GM18867 (cell line): Measurements from ENCODE around the gene KIRREL3.

Experiments used
- ATAC-seq: cut with Tn5 transposase; IDR thresholded peaks from one replicate; pipeline ENCODE4 v1.9.1; 2021; ENCODE audit warnings: mild to moderate bottlenecking, moderate library complexity; ENCODE audit not compliant: unreplicated experiment

Gene KIRREL3

GRCh38 chr11:126748100-126748791, 252.3 kb downstream of the KIRREL3 start:
- ATAC-seq, result no peak

- ATAC-seq, result no peak
These were observed 253.3 kb downstream of the KIRREL3 start for GRCh38 chr11:126747315-126747714.

DNA sequence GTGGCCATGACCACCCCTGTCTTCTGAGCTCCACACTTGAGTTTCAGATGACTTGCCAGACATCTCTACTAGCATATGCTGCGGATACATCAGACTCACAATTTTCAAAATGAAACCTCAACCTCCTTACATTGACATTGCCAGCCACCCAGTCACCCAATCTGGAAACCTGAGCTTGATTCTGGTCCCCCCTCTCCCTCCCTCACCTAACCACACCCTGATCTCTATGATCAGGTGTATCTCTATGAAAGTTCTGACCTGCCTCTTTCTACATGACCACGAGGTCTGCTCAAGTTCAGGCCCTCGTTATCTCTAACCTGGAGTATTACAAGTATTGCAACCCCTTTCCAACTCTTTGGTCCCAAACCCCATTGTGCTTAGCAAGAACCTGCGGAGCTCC, 254.1 kb downstream of the KIRREL3 start:
- ATAC-seq, result no peak

DNA sequence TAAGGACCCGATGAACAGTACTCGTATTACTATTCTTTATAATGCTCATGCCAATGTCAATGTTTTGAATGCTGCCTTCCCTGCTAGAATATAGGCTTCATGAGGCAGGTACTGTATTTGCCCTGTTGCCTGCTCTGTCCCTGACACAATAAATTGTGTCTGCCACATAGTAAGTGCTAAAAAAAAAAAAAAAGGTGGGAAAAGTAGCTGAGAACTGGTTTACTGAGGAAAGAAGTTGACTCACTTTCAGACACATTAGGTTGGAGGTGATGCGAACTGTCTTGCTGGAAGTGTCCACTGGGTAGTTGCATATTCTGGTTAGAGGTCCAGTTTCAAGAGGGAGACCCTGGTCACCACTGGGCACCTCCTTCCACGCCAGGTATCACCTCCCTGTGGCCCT, 255.9 kb downstream of the KIRREL3 start:
- no peak for ATAC-seq

DNA sequence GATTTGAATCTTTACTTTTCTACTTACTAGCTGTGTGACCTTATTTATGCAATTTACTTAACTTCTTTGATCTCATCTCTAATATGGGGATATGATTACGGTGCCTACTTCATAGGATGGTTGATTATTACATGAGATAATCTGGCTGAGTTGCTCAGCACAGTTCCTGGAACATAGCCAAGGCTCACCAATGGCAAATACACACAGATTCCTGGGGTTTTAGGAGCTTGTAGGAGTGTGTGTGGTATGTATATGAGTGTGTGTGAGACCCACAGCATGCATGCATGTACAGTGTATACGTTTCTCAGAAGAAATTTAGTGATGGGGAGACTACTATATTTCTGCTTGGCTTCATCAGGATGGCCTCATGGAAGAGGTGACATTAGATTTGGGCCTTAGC, 256.9 kb downstream of the KIRREL3 start:
- no peak for ATAC-seq

DNA sequence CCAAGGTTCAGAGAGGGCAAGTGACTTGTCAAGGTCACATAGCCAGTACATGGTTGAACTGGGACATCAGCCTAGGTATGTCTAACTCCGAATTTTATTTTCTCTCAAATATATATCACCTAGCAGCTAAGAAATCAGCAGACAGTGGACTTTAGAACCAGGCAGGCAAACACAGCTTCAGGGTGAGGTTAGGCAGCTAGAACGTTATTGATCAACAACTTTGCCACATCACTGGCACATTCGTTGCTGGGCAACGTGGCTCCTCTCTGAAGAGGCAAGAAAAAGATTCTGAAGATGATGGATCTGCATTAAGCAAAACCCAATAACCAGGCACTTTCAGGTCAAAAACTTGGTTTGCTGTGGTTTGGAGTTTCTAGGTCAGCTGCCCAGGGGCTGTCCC, 258.0 kb downstream of the KIRREL3 start:
- ATAC-seq, result no peak

DNA sequence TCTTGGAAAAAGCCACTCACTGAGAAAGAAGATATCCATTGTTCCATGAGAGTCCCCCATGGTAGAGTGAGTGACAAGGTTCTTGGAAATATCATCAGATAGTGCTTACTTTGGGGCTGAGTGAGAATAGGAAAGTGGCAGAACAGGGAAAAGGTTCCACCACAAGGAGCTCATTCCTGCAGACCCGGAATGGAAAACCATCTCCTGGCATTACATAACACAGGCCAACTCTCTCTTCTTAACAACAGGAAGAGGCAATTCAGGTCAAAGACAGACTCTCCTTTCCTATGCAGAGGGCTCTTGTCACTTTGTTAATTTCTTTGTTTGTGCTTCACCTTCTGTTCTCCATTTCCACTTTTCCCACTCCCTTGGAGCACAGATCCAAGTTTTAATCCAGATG, 259.7 kb downstream of the KIRREL3 start:
- ATAC-seq, result no peak

GRCh38 chr11:126739499-126740145, 260.9 kb downstream of the KIRREL3 start:
- no peak for ATAC-seq

DNA sequence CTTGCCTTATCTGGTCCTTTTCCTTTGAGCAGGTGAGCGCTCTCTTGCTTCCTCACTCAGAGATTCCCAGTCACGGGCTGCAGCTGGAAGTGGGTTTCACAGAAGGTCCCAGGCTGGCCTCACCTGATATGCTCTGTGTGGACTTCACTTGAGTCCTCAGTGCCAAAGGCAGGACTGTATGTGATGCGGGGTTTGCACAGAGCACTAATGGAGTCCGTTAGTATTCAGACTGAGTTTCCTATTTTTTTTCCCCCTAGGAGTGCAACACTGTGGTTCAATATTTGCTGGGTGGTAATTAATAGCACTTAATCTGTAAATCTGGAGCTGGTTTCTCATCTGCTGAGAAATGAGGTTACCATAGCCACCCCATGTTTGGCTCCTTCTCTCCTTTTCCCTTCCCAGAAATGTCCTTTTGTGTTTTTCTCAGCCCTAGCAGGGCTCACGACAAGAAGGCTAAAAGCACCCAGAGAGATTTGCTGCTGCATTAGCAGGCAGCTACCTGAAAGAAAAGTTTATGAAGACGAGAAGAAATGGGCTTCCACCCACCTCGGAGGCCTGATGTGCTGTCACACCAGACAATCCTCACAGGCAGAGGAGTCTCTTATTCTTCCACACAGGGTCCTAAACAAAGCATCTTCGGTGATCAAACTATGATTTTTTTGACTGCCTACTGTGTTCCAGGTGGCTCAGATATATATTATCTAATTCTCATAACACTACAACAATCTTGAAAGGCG, 262.1 kb downstream of the KIRREL3 start:
- no peak for ATAC-seq

DNA sequence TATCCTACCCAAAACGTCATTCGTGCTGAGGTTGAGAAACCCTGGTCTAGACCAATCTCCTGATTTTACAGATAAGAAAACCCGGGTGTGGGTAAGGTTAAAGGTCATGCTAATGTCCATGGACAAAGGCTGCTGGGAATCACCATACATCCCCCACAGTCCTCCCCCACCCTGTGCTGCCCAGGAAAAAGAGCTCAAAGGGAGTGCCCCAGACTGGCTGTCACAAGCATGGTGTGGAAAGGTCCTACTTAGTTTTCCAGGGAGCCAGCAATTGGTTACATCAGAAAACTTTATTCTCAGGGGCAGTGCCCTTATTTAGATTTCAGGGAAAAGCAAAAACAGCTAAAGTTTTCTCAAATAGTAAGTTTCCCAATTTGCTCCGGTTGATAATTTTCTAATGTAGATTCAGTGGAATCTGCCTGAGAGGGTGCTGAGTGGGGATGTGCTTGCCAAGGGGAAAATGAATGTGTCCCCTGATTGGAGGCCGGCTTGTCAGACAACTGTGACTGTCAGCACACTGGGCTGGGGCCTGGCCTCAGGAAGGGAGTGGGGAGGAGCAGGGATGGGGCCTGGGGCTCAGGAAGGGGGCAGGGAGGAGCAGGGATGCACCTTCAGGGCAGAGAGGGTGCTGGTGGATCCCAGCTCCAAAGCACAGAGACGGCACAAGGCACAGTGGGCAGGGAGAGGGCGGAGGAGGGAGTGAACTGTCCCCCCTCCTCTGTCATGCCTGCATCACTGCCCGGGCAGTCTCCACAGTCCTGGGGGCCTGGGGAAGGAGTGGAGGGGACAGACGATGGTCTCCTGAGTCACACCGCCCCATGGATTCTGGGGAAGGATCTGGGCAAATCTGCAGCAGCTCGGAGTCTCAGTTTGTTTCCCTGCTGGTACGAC, 263.6 kb downstream of the KIRREL3 start:
- no peak for ATAC-seq

DNA sequence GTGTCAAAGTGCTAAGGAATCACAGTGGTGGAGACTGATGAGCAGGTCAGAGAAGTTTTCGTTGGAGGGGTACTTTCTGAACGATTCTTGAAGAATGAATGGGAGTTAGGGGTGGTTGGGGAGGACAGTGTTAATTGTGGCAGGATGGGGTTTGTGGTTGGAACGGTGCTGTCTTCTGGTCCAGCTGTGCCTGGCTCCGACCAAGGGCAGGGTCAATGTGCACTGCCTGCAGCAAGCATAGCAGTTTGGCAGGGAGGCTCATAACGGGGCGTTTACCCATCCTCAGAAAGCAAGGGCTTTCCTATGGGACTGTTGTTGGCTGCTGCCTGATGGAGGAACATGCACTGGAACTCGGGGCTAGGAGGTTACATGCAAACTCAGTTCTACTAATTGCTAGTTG, 265.8 kb downstream of the KIRREL3 start:
- no peak for ATAC-seq

GRCh38 chr11:126733685-126734084, 266.9 kb downstream of the KIRREL3 start:
- no peak for ATAC-seq

GRCh38 chr11:126732981-126733380, 267.6 kb downstream of the KIRREL3 start:
- ATAC-seq, result peak; percentile 75

DNA sequence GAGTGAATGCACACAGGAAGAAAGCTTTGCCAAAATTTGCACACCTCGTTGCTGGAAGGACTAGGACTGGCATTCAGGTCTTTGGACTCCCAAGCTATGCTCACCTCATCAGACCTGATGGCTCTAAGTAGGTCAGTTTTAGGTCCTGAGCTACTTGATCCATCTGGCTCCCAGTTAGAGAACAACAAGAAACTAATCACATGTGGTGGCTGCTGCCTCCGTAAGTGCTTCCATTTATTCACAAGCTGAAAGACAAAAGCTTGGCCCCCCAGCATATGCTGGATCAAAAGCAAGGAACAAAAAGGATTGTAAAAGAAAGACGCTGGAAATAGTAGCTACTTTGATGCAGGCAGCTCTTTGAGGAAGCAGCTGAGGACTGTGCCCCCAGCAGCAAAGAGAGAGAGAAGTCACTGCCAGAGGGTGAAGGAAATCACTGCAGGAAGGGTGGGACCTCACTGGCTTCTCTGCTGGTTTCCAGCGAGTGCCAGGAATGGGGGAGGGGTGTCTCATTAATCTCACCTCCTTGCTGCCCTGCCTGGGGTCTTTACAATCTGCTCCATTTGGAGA, 268.9 kb downstream of the KIRREL3 start:
- ATAC-seq, result no peak

- ATAC-seq, result no peak
These were observed 273.2 kb downstream of the KIRREL3 start for GRCh38 chr11:126727381-126727780.

DNA sequence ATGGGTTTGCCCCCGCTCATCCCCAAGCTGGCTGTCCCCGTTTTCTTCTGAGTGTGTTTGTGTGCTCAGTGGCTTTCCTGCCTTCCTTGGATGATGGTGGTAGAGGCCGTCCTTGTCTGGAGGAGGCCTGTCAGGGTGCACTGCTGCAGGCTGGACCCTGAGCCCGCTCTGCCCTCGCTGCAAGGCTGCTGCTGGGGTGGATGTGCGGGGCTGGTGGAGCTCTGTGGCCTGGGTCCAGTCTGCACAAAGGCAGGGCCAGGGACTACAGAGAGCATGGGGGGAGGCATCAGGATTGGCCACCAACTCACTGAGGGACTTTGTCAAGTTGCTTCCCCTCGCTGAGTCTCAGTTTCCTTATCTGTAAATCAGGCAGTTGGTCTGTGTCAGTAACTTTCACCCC, 275.0 kb downstream of the KIRREL3 start:
- ATAC-seq, result no peak

DNA sequence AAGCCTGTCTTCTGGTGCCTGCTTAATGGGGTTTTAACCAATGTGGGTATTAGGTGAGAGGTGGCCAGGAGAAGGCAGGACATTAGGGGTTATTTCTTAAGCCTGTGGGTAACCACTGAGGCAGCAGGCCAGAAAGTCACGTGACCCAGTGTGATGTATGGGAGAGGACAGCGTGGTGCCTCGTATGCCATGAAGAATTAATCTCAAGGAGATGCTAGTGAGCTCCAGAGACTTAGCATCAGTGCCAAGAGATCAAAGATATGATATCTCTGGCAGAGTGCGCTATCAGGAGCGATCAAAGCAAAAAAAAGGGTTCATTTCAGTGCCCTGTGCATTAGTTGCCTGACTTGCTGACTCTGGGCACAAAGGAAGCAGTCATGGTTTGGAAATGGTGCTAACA, 275.5 kb downstream of the KIRREL3 start:
- ATAC-seq, result no peak

GRCh38 chr11:126723665-126724045, 276.9 kb downstream of the KIRREL3 start:
- ATAC-seq, result no peak

- ATAC-seq, result no peak
These were observed 277.5 kb downstream of the KIRREL3 start for GRCh38 chr11:126722956-126723664.
